ENCODE measurements around the gene ZNF552.
A peak's percentile ranks its signal among the peaks of the same experiment; 100 is the strongest.
"Not testable (repeated sequence)": the region's sequence is repeated elsewhere in the genome, so short reads cannot be mapped to it uniquely, and the experiment has no call there.

ZNF552 gene

DNA sequence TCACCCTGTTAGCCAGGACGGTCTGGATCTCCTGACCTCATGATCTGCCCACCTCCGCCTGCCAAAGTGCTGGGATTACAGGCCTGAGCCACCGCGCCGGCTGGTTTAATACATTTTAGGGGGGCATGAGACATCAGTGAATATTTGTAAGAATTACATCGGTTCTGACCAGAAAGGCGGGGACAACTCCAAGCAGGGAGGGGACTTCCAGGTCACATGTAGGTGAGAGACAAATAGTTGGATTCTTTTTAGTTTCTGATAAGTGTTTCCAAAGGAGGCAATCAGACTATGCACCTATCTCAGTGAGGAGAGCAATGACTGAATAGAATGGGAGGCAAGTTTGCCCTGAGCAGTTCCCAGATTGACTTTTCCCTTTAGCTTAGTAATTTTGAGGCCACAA is 3.7 kb upstream of the ZNF552 start:
- no peak for DNase-seq (ENCODE audit: low spot score)

DNA sequence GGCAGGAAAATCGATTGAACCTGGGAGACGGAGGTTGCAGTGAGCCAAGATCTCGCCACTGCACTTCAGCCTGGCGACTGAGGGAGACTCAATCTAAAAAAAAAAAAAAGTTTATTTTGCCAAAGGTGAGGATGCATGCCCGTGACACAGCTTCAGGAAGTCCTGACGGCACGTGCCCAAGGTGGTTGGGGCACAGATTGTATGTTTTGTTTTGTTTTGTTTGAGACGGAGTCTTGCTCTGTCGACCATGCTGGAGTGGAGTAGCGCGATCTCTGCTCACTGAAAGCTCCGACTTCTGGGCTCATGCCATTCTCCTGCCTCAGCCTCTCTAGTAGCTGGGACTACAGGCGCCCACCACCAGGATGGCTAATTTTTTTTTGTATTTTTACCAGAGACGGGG is 3.3 kb upstream of the ZNF552 start:
- no peak for DNase-seq (ENCODE audit: low spot score)

DNA sequence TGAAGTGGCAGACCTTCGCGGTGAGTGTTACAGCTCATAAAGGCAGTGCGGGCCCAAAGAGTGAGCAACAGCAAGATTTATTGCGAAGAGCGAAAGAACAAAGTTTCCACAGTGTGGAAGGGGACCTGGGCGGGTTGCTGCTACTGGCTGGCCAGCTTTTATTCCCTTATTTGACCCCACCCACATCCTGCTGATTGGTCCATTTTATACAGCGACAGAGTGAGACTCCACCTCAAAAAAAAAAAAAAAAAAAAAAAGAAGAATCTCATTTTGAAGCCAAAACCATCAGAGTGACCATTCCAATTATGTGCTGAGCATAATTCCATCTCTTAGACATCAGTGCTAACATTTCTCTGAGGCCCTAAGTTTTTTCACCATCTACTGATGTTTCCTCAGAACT is 1.9 kb upstream of the ZNF552 start:
- no peak for DNase-seq (ENCODE audit: low spot score)

- no peak for DNase-seq (ENCODE audit: low spot score)
These were observed 748 bp upstream of the ZNF552 start for GRCh38 chr19:57815247-57816075.

GRCh38 chr19:57813919-57814504 is 701 bp downstream of the ZNF552 start:
- no peak for DNase-seq (ENCODE audit: low spot score)

- DNase-seq (ENCODE audit: low spot score): not testable (repeated sequence)
These were observed 1.5 kb downstream of the ZNF552 start for GRCh38 chr19:57812975-57813820.

GRCh38 chr19:57812226-57812625 is 2.5 kb downstream of the ZNF552 start:
- no peak for DNase-seq (ENCODE audit: low spot score)

GRCh38 chr19:57810410-57811295 is 4.1 kb downstream of the ZNF552 start:
- not testable (repeated sequence) for DNase-seq (ENCODE audit: low spot score)

GRCh38 chr19:57807541-57807940 is 7.2 kb downstream of the ZNF552 start:
- DNase-seq (ENCODE audit: low spot score): no peak

DNA sequence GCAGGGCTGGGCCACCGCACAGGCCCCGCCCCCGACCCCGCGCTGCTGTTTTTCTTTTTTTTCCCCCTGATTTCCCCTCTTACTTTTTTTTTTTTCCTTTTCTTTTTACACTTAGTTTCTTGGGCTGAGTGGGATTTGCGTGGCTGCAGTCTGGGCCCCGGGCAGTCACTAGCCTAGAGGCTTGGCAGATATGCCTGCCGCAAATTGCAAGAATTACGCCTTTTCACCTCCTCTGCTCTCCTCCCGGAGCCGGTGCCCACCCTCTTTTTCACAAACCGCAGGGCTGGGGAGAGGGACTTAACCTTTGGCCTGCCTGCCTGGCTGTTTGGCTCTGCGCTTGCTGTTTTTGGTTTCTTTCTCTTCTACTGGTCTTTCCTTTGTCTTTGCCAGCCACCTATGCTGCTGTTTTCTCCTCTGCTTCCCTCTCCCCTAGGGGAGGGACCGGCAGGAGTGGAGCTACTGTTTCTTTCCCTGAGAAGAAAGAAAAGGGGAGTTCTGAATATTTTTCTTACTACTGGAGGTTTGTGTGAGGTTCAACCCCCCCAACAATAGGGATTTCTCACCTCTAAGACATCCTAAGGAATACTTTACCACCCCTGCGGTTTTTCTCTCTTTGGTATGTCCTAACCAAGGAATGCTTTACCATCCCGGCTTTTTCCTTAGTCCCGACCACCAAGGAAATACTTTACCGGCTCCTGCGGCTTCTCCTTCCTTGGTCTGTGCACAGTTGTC is 11.0 kb downstream of the ZNF552 start:
- peak; percentile 21 for DNase-seq (ENCODE audit: low spot score)

DNA sequence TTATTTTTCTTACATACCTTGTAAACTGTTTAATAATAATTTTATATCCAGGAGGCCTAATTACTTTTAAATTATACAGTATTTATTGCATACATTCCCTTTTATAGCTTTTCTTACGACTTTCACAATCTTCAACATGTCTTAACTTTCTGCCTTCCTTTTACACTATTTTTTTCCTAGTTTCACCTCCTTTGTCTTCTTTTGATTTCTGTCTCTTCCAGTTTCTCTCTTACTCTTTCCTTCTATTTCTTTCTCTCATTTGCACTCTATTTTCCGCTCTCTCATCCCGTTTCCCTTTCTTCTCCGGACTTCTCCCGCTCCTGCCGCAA is 11.5 kb downstream of the ZNF552 start:
- no peak for DNase-seq (ENCODE audit: low spot score)

GRCh38 chr19:57802269-57802668 is 12.4 kb downstream of the ZNF552 start:
- DNase-seq (ENCODE audit: low spot score): peak; percentile 11

DNA sequence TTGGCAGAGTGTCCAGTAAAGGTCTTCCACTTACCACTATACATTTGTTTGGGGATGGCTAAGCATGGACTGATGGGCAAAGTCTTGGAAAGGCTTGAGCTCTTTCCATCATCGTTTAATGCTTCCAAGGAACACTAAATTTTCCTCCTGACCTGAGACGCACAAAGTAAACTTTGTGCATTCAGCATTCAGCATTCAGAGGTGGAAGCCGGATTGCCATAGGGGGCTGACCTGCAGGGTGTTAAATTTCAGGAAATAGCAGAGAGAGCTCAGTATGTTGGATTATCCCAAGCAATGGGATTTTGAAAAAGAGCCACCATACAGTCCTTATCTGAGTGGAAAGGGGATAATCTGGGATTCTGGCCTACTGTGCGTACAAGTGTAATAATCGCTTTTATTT is 14.0 kb downstream of the ZNF552 start:
- no peak for DNase-seq (ENCODE audit: low spot score)

- DNase-seq (ENCODE audit: low spot score): not testable (repeated sequence)
These were observed 18.1 kb downstream of the ZNF552 start for GRCh38 chr19:57796580-57796979.

GRCh38 chr19:57789288-57789687 is 25.4 kb downstream of the ZNF552 start:
- no peak for DNase-seq (ENCODE audit: low spot score)

DNA sequence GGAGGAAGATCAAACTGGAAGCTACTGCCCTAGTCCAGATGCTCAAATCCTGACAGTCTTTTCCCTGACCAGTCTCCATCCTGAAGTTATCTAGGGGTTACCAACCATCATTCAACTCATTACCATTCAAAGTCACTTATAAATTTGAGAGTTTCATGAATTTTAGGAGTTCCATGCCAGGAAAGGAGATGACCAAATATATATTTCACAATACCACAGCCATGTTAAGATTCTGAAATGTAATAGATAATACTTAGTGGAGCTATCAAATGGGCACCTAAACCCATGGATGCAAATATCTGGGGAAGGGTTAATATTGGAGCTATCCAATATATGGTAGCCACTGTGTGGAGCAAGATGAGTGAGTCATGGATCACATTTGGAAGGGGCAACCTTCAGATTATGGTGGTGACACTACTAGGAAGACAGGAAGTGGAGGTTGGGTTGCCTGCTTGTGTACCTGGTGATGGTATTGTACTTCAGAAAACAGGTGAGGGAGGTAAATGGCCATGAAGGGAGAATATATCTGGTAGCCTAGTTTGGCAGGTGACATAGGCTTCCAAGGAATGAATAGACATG is 26.5 kb downstream of the ZNF552 start:
- no peak for DNase-seq (ENCODE audit: low spot score)

DNA sequence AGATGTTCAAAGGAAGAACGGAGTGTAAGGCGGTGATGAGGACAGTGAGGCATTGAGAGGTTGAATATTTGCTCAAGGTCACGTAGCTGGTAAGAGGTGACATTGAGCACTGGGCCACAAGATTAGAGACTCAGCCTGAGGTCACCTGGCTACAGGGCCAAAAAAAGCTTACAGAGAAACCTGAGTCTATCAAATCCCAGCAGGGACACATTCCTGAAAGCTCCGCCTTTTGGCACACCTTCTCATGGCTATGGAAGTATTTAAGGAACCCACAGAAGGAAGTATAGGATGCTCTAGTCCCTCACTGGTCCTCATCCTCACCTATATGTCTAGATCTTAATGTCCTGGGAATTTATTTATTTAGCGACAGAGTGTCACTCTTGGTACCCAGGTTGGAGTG is 27.8 kb downstream of the ZNF552 start:
- no peak for DNase-seq (ENCODE audit: low spot score)

GRCh38 chr19:57786286-57786685 is 28.4 kb downstream of the ZNF552 start:
- DNase-seq (ENCODE audit: low spot score): no peak

DNA sequence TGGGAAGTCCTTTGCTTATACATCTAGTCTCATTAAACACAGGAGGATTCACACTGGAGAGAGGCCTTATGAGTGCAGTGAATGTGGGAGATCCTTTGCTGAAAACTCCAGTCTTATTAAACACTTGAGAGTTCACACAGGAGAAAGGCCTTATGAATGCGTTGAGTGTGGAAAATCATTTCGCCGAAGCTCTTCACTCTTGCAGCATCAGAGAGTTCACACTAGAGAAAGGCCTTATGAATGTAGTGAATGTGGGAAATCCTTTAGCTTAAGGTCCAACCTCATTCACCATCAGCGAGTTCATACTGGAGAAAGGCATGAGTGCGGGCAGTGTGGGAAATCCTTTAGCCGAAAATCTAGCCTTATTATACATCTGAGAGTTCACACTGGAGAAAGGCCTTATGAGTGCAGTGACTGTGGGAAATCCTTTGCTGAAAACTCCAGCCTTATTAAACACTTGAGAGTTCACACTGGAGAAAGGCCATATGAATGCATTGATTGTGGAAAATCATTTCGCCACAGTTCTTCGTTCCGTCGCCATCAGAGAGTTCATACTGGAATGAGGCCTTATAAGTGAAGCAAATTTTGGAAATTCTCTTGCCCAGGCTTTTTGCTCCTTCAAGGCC is 35.4 kb downstream of the ZNF552 start:
- DNase-seq (ENCODE audit: low spot score): no peak

- no peak for DNase-seq (ENCODE audit: low spot score)
These were observed 36.4 kb downstream of the ZNF552 start for GRCh38 chr19:57778336-57778735.

All from hematopoietic multipotent progenitor cell treated with erythropoietin and hydrocortisone succinate and interleukin-3 and kit ligand, for 15 days (in vitro differentiated cells).